ENCODE data around the gene CRACR2A. TPM values are rescaled to one million over a fixed set of nuclear protein-coding genes. Genes with fewer than 3 reads are reported as not detected.

Gene CRACR2A
- total and polyA plus RNA-seq, 2 of the 4 experiments (the other 2 are of a cell fraction) = 0.54 to 0.60 TPM

DNA sequence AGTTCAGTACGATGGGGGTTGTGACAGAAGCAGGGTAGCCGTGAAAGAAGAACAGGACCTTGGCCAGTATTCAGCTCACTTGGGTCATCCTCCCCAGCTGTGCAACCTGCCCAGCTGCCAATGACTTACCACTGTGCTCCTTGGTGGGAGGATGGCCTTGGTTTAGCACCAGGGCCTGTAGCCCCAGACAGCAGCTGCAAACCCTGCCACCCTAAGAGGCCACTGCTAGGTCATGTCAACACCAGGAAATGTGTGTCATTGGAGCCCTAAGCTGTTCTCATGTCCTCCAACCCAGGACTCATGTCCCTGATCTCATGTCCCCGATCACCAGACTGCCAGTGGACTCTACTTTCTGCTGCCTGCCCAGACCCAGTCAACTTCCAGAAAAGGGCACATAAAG is 3.0 kb upstream of the CRACR2A start:
- 20% methylated on average over 1 of the region's 3 CpGs; no CpG with 5 or more reads in 1 of the 2 experiments for whole genome bisulfite sequencing, 2 experiments (ENCODE audit: extremely low coverage in 2 of 2, insufficient read length in 1 of 2)

More for the DNA sequence above, 3.0 kb upstream of the CRACR2A start:
- Histone ChIP-seq H3K4ac (ENCODE audit: low read depth, low read length) (no peak overlapping the region), H3K36me3 (ENCODE audit: control insufficient read depth, insufficient read depth, low read length) (no peaks in the 10 kb centered on the region), H2AK5ac (ENCODE audit: low read depth, low read length) (no peak overlapping the region), H3K23ac (ENCODE audit: low read depth, low read length) (no peak overlapping the region), H3K56ac (ENCODE audit: extremely low read depth, insufficient read depth, low read length) (no peak overlapping the region), H2AFZ (replicated peaks; ENCODE audit: low read length, poor library complexity) (no peak overlapping the region), H2BK120ac (ENCODE audit: low read depth, low read length) (no peak overlapping the region), H3K9me3 (ENCODE audit: control insufficient read depth, insufficient read depth, low read length) (no peaks in the 10 kb centered on the region), H3K4me1 (ENCODE audit: control insufficient read depth, insufficient read depth, low read length) (no peaks in the 10 kb centered on the region), H2BK5ac (ENCODE audit: low read depth, low read length, poor library complexity, severe bottlenecking) (no peak overlapping the region), H3K9me1 (ENCODE audit: insufficient read depth, low read length) (no peaks in the 10 kb centered on the region), H4K20me1 (ENCODE audit: insufficient read depth, low read length) (no peaks in the 10 kb centered on the region), H2BK20ac (ENCODE audit: low read depth, low read length) (no peak overlapping the region), H3K79me1 (ENCODE audit: low read depth in 1 of 2, low read length in 2 of 2) (no peaks in the 10 kb centered on the region), H3K4me2 (ENCODE audit: low read depth, low read length) (no peak overlapping the region), H3K18ac (ENCODE audit: low read depth, low read length) (no peak overlapping the region), H3K9ac (ENCODE audit: low read depth, low read length) (no peak overlapping the region), H4K5ac (ENCODE audit: low read depth, low read length) (no peak overlapping the region), H3K27me3 (ENCODE audit: control insufficient read depth, insufficient read depth, low read length) (peaks cover 23% of the 10 kb centered on the region), H3K4me3 (ENCODE audit: insufficient read depth, low read depth, low read length) (no peak overlapping the region), H2AK9ac (replicated peaks; ENCODE audit: low read depth, low read length, poor library complexity) (no peak overlapping the region), H4K8ac (ENCODE audit: low read depth in 2 of 2, low read length in 2 of 2) (no peak overlapping the region), H4K91ac (ENCODE audit: insufficient read depth, low read depth, low read length) (no peak overlapping the region), H3K27ac (ENCODE audit: insufficient read depth, low read length) (no peak overlapping the region), H2BK15ac (ENCODE audit: low read depth, low read length) (no peak overlapping the region), H3K14ac (replicated peaks; ENCODE audit: low read depth, low read length) (no peak overlapping the region)
- ChIA-PET CTCF (no interaction called here), POLR2A (ENCODE audit: unreplicated experiment) (no interaction called here)
- ATAC-seq (ENCODE audit: low read depth) = no peak
- TF ChIP-seq, protein P1, sequence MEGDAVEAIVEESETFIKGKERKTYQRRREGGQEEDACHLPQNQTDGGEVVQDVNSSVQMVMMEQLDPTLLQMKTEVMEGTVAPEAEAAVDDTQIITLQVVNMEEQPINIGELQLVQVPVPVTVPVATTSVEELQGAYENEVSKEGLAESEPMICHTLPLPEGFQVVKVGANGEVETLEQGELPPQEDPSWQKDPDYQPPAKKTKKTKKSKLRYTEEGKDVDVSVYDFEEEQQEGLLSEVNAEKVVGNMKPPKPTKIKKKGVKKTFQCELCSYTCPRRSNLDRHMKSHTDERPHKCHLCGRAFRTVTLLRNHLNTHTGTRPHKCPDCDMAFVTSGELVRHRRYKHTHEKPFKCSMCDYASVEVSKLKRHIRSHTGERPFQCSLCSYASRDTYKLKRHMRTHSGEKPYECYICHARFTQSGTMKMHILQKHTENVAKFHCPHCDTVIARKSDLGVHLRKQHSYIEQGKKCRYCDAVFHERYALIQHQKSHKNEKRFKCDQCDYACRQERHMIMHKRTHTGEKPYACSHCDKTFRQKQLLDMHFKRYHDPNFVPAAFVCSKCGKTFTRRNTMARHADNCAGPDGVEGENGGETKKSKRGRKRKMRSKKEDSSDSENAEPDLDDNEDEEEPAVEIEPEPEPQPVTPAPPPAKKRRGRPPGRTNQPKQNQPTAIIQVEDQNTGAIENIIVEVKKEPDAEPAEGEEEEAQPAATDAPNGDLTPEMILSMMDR (conservative IDR thresholded peaks at IDR 0.05; ENCODE audit: low read depth, low read length) = no peak
- TF ChIP-seq BHLHE40 (IDR thresholded peaks at IDR 0.05; ENCODE audit: low read depth, low read length) = no peak
- no peak for TF ChIP-seq MAZ (IDR thresholded peaks at IDR 0.05; ENCODE audit: borderline replicate concordance, low read depth, low read length)
- TF ChIP-seq, protein P2, sequence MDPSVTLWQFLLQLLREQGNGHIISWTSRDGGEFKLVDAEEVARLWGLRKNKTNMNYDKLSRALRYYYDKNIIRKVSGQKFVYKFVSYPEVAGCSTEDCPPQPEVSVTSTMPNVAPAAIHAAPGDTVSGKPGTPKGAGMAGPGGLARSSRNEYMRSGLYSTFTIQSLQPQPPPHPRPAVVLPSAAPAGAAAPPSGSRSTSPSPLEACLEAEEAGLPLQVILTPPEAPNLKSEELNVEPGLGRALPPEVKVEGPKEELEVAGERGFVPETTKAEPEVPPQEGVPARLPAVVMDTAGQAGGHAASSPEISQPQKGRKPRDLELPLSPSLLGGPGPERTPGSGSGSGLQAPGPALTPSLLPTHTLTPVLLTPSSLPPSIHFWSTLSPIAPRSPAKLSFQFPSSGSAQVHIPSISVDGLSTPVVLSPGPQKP (IDR thresholded peaks at IDR 0.05; ENCODE audit: borderline replicate concordance, low read depth, low read length) = no peak
- TF ChIP-seq RCOR1 (IDR thresholded peaks at IDR 0.05; ENCODE audit: insufficient replicate concordance, low read length) = no peak
- TF ChIP-seq RFX5 (IDR thresholded peaks at IDR 0.05; ENCODE audit: low read depth, low read length) = no peak
- intact Hi-C loops (cut with micrococcal nuclease) (no loop called here), in situ Hi-C loops (cut with MboI; ENCODE audit: low sequenced_read_pairs) (no loop called here), dilution Hi-C loops (cut with HindIII; ENCODE audit: low sequenced_read_pairs, unreplicated experiment) (no loop called here)
- no peak for DNase-seq
- BruUV-seq (replicated peaks) = no TSS peak

All from IMR-90 (cell line).